Chondrocyte (in vitro differentiated cells): ENCODE measurements around the gene TSPAN18. TPM values are rescaled to one million over a fixed set of nuclear protein-coding genes. Genes with fewer than 3 reads are reported as not detected.

Source experiments
- DNase-seq: peaks from one replicate; pipeline ENCODE4 v3.0.0; 2021; ENCODE audit warnings: mixed read lengths, low spot score
- H3K27ac Mint-ChIP-seq: one replicate; pipeline ENCODE4 v1.8.0; 2021; ENCODE audit warnings: mild to moderate bottlenecking, moderate library complexity, mixed read lengths; ENCODE audit not compliant: unreplicated experiment
- H3K27me3 Mint-ChIP-seq: 2 replicates; pipeline ENCODE4 v1.8.0; 2021; ENCODE audit warnings: low read depth, mixed read lengths
- H3K36me3 Mint-ChIP-seq: 2 replicates; pipeline ENCODE4 v1.8.0; 2021; ENCODE audit warnings: low read depth, mixed read lengths
- H3K4me1 Mint-ChIP-seq: 2 replicates; pipeline ENCODE4 v1.8.0; 2021; ENCODE audit warnings: low read depth, mild to moderate bottlenecking, mixed read lengths
- H3K4me3 Mint-ChIP-seq: one replicate; pipeline ENCODE4 v1.8.0; 2021; ENCODE audit warnings: mild to moderate bottlenecking, moderate library complexity, mixed read lengths; ENCODE audit not compliant: unreplicated experiment
- H3K9me3 Mint-ChIP-seq: 2 replicates; pipeline ENCODE4 v1.8.0; 2021; ENCODE audit warnings: low read depth, mixed read lengths
- CTCF ChIP-seq: fragments of 200-600 bp; sonication (generic); IDR thresholded peaks from 2 replicates; pipeline ENCODE4 v1.5.0; 2021; ENCODE audit warnings: antibody characterized with exemption, mild to moderate bottlenecking, moderate library complexity
- total RNA-seq: library from RNA; stranded (reverse); gene quantifications from 3 replicates; pipeline ENCODE4 v1.2.1, GENCODE V29; 2021

Gene TSPAN18
- total RNA-seq, 1 donor from 2014 or later: 4.0 TPM

- Mint-ChIP-seq H3K36me3 (no peaks in the 10 kb centered on the region), H3K4me3 (no peak overlapping the region), H3K9me3 (no peaks in the 10 kb centered on the region), H3K27ac (peak overlapping the region; percentile 91), H3K27me3 (peaks cover 22% of the 10 kb centered on the region), H3K4me1 (peaks cover 33% of the 10 kb centered on the region)
- no peak for TF ChIP-seq CTCF
- no peak for DNase-seq
These were observed 135.2 kb downstream of the TSPAN18 start for GRCh38 chr11:44861849-44862557.

- H3K36me3 Mint-ChIP-seq: no peaks in the 10 kb centered on the region
- peaks cover 20% of the 10 kb centered on the region for H3K27me3 Mint-ChIP-seq
- peak overlapping the region; percentile 91 for H3K27ac Mint-ChIP-seq
- DNase-seq: no peak
- TF ChIP-seq CTCF: no peak
- peaks cover 33% of the 10 kb centered on the region for H3K4me1 Mint-ChIP-seq
- no peak overlapping the region for H3K4me3 Mint-ChIP-seq
- no peaks in the 10 kb centered on the region for H3K9me3 Mint-ChIP-seq
These were observed 135.9 kb downstream of the TSPAN18 start for GRCh38 chr11:44862558-44863101.

GRCh38 chr11:44863231-44863630 lies 136.5 kb downstream of the TSPAN18 start:
- no peak for TF ChIP-seq CTCF
- no peak for DNase-seq
- Mint-ChIP-seq H3K36me3 (no peaks in the 10 kb centered on the region), H3K9me3 (no peaks in the 10 kb centered on the region), H3K4me3 (no peak overlapping the region), H3K27ac (peak overlapping the region; percentile 91), H3K4me1 (peaks cover 33% of the 10 kb centered on the region), H3K27me3 (peaks cover 17% of the 10 kb centered on the region)

- Mint-ChIP-seq H3K4me1 (peaks cover 48% of the 10 kb centered on the region), H3K9me3 (no peaks in the 10 kb centered on the region), H3K4me3 (no peak overlapping the region), H3K27me3 (peaks cover 3% of the 10 kb centered on the region), H3K27ac (no peak overlapping the region), H3K36me3 (no peaks in the 10 kb centered on the region)
- TF ChIP-seq CTCF: no peak
- DNase-seq: no peak
These were observed 139.1 kb downstream of the TSPAN18 start for GRCh38 chr11:44865866-44866272.

- H3K27me3 Mint-ChIP-seq: peaks cover 3% of the 10 kb centered on the region
These were observed 139.5 kb downstream of the TSPAN18 start for GRCh38 chr11:44866286-44866685.

More at GRCh38 chr11:44866286-44866685, 139.5 kb downstream of the TSPAN18 start:
- H3K9me3 Mint-ChIP-seq: no peaks in the 10 kb centered on the region
- no peak overlapping the region for H3K27ac Mint-ChIP-seq
- H3K4me3 Mint-ChIP-seq: no peak overlapping the region
- no peak for TF ChIP-seq CTCF
- DNase-seq: no peak
- no peaks in the 10 kb centered on the region for H3K36me3 Mint-ChIP-seq
- H3K4me1 Mint-ChIP-seq: peaks cover 46% of the 10 kb centered on the region
